ENCODE measurements around the gene GSC.
"Not testable (repeated sequence)": the region's sequence is repeated elsewhere in the genome, so short reads cannot be mapped to it uniquely, and the experiment has no call there.

GSC gene

DNA sequence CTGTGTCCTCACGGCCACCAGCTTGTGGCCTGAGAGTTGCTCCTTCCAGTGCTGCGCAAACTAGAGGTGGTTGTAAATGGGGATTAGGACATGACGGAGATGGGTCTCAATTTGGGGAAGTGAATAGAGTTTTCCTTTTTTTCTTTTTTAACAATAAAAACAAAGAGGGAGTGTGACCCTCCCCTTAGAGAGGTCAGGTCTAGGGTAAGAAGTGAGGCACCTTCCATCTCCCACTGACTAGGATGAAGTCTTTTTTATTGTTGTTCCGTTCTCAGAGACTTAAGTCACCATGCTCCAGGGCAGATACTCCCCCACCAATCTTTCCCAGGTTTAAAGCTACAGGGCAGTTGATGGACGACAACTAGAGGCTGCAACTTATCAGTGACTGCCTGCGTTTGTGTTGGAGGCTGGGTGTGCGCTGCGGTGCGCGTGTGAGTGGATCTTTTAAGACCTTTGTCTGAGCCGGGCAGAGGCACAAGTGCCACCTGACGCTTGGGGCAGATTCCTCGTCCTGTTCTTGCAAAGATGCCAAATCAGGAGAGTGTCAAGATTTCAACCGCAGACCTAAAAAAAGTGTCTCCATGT lies 2.1 kb upstream of the GSC start:
- no peak for DNase-seq (ENCODE audit: low spot score)
- FAIRE-seq = no peak

DNA sequence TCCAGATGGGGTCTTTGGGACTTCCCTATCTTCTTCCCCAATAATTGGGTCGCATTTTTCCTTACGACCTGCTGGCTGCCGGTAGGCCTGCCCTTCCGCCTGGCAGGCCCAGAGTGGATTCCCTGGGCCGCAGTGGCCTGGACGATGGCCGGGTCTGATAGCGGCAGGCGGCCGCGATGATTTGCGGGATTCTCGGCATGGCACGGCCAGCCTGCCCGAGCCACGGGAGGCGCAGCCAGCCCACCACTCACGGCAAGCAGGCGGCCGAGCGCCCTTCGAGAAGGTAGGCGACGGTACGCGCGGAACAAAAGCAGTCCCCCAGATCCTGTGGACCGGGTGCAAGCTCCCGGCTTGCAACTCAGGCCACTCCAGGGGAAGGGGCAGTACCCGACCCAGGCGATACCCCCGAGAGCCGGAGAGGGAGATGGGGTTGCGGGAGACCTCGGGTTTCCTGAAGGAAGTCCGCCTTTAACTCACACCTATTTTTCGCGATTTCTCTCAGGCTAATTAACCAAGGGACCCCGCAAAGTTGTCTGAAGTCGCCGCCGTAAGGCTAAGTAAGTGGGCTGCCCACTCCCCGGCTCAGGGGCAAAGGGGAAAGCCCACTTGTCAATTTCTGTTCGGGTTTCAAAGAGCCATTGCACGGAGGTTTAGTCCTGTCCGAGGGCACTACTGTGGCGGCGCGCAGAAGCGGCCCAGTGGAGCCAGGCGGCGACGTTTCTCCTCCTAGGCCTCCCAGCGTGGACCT lies 1.4 kb upstream of the GSC start:
- no peak for FAIRE-seq
- DNase-seq (ENCODE audit: low spot score) = no peak

DNA sequence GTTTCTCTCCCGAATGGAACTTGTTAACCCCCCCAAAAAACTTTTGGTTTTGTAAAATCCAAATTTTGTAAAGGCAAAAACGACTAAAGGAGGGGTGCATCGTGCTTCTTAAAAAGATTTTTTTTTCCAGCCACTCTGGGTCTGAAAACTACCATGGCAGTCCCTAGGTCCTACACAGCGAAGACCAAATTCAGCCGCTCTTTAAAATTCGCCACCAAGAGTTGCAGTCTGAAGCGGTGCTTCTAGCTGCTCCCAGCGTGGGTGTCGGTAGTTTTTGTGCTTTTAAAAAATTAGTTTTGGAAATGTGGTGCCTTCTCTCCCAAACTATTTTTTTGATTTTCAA lies 873 bp upstream of the GSC start:
- DNase-seq (ENCODE audit: low spot score) = no peak
- no peak for FAIRE-seq

DNA sequence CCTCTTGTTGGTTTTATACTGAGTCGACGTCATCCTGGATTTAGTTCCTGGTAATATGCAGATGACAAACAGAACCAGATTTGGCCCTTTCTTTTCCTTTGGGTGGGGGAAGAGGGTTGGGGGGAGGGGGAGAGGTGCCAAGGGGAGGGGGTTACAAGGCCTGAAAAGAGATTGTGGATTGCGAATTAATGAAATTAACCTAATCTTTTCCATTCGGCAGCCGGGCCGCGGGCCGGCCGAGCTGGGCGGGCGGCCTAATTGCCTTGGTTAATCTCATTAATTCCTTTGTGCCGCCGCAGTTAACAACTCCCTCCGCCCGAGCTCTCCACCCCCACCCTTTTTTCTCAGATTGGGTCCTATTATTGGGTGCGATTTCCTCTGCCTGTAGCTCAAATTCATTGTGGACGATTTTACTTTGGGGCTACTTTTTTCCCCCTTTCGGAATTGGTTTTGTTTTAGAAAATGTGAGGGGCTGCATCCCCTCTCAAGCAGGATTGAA lies 387 bp upstream of the GSC start:
- FAIRE-seq (no peak), DNase-seq (ENCODE audit: low spot score) (no peak)

DNA sequence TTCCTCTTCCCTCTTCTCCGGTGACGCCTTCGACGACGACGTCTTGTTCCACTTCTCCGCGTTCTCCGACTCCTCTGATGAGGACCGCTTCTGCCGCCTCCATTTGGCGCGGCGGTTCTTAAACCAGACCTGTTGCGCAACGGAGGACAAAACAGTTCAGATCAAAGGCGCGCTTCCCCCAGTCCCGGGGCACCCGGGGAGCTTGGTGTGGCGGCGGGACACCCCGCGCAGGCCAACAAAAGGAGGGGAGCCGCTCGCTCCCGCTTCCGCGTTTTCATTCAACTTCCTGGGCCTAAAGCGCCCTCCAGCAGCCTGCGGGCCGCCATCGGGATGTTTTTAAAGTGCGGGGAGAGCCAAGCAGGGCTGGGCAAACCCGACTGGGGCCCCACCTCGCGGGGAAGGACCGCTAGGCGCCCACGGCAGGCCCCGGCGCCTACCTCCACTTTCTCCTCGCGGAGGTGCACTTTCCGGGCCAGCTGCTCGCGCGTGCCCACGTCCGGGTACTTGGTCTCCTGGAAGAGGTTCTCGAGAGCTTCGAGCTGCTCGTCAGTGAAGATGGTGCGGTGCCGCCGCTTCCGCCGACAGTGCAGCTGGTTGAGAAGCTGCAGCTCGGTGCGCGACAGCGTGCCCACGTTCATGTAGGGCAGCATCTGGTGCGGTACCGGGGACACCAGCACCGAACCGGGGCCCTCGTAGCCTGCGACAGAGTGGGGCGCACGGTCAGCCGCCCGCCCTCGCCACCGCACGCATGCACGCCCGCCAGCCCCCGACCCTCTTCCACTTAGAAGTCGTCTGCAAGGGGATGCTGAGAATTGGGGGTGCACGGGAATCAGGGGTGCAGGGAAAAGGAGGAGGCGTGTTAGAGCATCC lies 1.2 kb downstream of the GSC start:
- FAIRE-seq (no peak), DNase-seq (ENCODE audit: low spot score) (no peak)

DNA sequence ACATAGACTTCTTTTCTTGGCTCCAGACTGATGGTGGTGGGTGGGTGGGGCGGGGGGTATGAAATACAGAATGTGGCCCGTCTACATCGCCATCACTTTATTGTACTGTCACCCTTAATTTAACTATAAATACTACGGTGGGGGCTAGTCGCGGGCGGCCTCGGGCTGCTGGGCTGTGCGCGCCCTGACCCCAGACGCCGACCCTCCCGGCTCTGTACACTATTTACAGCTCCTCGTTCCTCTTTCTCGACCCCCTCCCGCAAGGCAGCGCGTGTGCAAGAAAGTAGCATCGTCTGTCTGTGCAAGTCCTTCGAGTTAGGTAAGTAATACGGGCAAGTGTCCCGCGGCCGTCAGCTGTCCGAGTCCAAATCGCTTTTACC lies 1.8 kb downstream of the GSC start:
- no peak for FAIRE-seq
- no peak for DNase-seq (ENCODE audit: low spot score)

DNA sequence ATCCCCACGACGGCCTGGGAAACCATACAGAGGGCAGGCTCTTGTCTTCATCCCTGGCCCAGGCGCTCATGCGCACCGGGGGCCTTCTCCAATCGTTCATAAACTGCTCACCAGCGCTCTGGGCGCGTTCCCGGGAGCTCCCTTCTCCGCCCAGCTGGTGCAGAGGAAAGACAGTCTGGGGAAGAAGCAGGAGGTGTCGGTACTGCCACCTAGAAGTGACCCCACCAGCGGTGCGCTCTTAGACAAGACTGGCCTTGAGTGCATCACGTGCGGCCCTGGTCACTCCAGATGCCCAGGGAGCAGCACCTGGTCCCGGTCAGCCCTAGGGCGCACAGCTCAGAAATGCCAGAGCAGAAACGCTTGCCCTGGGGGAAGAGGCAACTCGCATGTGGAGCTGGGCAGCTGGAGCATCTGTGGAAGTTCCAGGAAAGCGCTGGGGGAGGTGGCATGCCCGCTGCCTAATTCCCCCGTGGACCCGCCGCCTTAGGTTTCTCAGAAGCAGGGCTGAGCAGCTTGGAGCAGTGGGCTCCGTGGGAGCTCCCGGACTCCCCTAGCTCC lies 2.5 kb downstream of the GSC start:
- no peak for FAIRE-seq
- DNase-seq (ENCODE audit: low spot score) = no peak

DNA sequence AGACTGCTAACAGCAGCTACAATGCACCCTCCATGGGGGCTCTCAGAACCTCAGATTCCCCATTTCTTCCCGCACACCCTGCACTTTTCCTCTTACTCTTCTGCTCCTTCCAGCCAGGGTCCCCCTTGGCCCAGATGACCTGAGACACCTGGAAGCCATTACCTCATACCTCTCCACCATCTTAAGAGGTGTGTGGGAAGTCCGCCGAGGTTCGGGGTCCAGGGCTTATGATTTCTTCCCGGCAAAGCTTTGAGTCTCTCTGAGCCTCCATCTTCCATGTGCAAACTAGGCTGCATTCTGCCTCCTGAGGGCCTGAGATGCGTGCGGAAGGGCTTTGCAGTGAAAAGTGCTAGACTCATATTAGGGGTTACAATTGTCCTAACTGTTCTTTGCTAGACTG lies 5.3 kb downstream of the GSC start:
- DNase-seq (ENCODE audit: low spot score) (no peak), FAIRE-seq (no peak)

DNA sequence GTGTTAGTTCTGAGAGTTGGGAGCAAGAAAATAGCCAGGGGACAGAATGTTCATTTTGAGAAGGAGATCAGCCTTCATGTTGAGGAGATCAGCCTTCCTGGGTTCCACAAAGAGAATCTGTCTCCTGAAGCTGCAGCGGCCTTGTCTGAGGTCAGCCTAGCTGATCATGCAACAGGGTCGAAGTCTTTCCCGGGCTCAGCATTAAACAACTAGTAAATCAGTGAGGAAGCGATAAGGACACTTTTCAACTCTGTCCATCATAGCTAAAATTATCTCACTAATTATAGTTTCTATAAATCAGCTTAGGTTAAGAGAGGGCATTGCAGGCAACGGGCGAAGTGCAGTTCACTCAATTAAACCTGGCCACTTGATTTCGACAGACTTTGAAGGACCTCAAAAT lies 7.5 kb downstream of the GSC start:
- DNase-seq (ENCODE audit: low spot score) (no peak), FAIRE-seq (no peak)

DNA sequence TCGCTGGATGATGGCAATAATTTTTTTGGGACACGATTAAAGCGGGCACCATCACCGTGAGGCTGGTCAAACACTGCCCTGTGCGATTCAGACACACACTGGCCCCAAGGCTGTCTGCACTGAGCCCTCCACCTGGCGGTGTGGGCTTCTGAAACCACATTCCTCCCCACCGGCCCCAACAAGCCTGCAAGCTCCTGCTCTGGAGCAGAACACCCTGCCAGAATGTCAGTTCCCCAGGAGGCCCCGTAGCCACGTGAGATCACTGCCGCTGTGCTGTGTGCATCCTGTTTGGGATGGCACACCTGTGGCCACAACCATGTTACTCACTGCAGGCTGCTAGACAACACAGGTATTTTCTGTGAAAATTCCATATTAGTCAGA lies 7.9 kb downstream of the GSC start:
- no peak for FAIRE-seq
- no peak for DNase-seq (ENCODE audit: low spot score)

DNA sequence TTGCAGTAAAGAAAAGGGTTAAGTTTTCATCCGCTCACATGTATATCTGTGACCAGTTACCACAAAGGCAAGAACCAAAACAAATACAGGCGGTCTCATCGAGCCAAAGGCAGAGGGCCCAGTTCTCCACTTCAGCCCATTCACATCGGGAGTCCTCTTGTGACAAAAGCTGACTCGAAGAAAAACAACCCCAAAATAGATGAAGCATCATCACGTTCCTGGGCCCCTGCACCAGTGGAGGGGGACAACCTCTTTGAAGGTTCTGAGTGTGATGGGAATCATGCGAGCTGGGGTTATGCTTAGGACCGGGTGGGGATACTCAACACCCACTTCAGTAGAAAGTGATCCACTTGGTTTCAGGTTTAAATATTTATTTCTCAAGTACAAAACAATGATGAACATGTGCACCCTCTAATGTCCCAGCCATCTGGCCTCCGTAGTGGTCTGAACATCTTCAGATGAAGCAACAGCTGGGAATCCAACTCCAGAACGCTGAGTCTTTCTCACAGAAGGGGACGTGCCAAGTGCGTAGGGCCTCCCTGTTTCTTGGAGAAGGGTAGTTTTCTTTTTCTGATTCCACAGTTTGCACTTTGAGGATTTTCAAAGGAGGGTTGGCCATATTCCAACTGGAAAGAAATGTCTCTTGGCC lies 8.4 kb downstream of the GSC start:
- DNase-seq (ENCODE audit: low spot score) (no peak), FAIRE-seq (no peak)

DNA sequence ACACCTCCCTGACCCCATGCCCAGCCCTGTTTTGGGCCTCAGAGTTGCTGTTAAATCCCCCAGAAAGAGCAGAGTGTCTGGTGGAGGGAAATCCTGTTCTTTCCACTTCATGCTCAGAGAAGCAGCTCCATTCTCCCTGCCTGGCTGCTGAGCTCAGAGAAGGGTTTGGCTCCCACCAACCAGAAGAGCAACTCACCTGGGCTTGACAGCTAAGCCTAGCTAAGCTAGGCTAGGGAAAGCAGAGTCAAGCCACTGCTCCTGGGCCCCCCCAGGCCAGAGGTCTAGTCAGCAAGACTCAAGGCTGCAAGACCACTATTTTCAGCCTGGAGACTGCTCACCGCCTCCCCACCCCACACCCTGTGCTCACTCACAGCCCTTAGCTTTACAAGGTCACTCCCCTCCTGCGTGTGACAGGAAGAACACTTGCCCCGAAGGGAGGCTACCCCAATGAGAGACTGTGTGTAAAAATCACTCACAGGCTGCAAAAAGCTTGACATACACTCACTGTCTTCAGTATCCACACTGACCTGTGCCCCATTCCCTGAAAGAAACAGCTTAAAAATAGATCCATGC lies 13.5 kb downstream of the GSC start:
- FAIRE-seq = no peak

DNA sequence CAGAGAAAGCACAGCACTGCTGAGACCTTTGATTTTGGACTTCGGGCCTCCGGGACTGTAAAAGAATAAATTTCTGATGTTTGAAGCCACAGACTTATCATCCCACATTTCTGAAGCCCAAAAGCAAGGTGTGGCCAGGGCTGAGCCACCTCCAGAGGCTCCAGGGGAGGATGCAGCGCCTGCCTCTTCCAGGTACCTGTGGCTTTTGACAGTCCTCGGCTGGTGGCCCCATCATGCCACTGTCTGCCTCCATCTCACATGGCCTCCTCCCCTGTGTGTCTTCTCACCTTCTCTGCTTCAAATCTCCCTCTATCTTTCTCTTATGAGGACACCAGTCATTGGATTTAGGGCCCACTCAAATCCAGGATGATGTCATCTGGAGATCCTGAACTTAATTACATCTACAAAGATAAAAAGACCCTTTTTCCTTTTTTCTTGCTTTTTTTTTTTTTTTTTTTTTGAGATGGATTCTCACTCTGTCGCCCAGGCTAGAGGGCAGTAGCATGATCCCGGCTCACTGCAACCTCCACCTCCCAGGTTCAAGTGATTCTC lies 15.4 kb downstream of the GSC start:
- FAIRE-seq (no peak), DNase-seq (ENCODE audit: low spot score) (no peak)

More for the DNA sequence above, 13.5 kb downstream of the GSC start:
- DNase-seq (ENCODE audit: low spot score) = no peak

DNA sequence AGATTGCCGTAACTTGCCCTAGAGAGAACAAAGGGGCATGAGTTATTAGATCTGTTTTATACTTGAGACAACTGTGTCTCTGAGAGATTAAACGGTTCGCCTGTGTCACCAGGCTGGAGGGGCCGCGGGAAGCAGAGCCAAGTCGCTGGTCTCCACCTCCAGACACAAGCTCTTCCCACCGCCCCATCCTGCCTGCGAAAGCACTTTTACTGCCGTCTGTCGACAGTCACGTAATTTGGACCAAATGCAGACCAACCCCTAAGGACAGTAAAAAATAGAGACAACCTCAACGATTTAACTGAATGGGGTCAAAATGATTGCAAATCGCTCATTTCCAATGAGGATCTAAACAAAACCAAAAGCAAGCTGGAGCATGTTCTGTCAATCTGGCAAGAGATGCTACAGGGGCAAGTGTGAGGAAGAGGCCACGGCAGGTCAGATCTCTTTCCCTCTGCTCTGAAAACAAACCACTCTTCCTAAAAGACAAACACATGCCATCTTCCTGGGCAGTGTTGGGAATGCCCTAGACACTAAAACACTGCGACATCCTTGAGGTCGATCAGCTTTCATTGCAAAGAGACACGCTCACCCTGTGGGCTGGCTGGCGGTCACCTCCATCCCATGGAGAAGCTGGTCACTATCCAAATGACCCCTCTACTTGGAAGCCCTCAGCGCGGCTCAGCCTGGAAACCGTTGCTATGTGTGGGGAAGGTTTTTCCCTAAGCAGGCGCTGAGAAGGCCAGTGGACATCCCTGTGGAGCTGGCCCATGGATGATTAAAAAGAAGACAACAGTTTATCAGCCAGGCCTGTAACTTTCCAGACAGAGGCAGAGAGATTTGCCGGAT lies 17.1 kb downstream of the GSC start:
- FAIRE-seq (no peak), DNase-seq (ENCODE audit: low spot score) (no peak)

DNA sequence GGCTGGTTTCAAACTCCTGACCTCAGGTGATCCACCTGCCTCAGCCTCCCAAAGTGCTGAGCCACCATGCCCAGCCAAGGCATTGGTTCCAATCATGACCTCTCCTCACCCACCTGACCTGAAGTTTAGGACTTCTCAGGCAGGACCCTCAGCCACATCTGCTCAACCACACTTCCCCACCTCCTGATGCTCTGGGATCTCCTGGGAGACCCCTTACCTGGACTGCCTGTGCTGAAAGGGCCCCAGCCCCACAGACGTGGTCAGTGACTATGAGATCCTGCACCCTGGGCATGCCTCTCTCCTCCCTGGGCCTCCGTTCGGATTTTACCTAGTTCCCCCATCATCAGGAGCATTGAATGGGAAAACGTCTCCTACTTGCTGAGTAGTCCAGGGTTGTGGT lies 18.0 kb downstream of the GSC start:
- DNase-seq (ENCODE audit: low spot score) (no peak), FAIRE-seq (no peak)

DNA sequence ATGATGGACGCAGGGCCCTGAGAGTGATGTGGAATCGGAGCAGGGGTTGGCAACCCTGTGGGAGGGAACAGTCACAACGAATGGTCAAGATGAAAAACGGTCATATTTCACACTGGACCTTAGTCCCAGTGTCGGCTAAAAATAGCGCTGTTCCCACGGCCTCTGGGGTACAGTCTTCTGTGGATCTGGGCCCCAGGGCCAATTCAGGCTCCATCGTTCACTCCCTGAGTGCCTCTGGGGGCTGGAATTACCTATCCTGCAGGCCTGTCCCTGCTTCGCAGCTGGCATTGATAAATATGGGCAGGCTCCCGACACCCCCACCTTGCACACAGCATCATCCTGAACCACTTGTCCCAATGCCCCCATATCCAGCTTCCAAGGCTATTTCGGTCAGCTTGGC lies 18.6 kb downstream of the GSC start:
- DNase-seq (ENCODE audit: low spot score) = no peak
- FAIRE-seq = no peak

DNA sequence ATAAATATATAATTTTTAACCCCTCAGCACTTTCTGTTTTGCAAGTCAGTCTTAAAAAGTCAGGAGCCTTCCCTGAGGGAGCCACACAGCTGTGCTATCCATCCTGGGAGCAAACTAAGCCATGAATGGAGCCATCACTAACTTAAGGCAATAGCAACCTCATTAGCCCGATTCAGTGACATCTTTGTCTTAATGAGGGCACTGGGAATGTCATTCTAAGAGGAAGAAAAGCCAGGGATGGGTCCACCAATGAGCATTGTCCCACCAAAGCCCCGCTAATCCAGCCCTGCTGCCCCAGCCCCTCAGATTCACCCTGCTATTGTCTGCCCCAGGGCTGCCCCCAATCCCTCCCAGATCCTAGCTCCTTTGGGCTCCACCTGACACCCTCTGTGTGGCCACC lies 19.5 kb downstream of the GSC start:
- DNase-seq (ENCODE audit: low spot score) = no peak
- FAIRE-seq = no peak

DNA sequence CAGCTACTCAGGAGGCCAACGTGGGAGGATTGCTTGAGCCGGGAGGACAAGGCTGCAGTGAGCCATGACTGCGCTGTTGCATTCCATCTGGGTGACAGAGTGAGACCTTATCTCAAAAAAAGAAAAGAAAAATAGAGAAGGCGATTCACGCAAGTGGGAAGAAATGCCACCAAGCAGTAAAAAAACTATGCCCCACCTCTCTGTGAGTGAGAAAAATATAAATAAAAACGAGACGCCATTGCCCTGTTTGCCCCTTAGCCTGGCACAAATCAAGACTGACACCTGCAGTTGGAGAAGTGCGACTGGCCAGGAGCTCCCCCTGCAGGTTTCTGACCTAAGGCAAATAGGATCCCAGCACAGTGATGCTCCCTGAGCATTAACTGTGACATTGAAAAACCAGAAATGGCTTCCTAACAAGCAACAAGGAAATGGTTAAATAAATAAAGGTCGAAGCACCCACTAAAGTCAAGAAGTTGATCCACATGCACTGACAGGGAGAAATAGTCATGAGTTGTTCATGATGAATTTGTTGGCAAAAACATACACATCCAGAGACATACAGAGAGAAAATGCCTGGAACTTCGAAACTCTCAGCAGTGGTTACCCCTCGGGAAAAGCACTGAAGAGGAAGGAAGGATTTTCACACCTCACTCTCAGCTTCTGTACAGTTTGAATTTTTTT lies 21.1 kb downstream of the GSC start:
- no peak for FAIRE-seq
- no peak for DNase-seq (ENCODE audit: low spot score)

DNA sequence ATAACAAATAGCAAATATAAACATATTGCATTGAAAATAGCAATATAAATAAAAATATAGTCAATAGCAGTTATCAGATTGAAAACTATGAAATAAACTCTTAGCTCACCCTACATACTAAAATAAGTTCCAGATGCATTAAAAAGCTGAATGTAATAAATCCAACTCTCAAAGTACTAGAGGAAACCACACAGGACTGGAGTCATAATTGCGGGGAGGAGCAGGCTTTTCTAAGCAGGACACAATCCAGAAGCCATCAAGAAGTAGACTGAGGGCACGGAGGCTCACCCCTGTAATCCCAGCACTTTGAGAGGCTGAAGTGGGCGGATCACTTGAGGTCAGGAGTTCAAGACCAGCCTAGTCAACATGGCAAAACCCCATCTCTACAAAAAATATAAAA lies 22.2 kb downstream of the GSC start:
- no peak for DNase-seq (ENCODE audit: low spot score)
- FAIRE-seq = no peak

DNA sequence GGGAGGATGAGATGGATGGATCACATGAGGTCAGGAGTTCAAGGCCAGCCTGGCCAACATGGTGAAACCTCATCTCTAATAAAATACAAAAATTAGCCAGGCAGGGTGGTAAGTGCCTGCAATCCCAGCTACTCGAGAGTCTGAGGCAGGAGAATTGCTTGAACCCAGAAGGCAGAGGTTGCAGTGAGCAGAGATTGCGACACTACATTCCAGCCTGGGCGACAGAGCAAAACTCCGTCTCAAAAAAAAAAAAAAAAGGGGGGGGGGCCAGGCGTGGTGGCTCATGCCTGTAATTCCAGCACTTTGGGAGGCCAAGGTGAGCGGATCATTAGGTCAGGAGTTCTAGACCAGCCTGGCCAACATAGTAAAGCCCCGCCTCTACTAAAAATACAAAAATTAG lies 22.8 kb downstream of the GSC start:
- DNase-seq (ENCODE audit: low spot score); FAIRE-seq: not testable (repeated sequence)

Data from RCC 7860 (cell line).